Measurements from ENCODE around the gene RAPGEF3.
A peak's percentile ranks its signal among the peaks of the same experiment; 100 is the strongest.

The RAPGEF3 gene

GRCh38 chr12:47773858-47774580 lies 15.3 kb upstream of the RAPGEF3 start:
- peak overlapping the region; percentile 92 for H3K4me2 ChIP-seq (ENCODE audit: low read depth, low read length, poor library complexity, severe bottlenecking)
- TF ChIP-seq CTCF (conservative IDR thresholded peaks at IDR 0.05; ENCODE audit: low read length) (no peak), EZH2phosphoT487 (IDR thresholded peaks at IDR 0.05; ENCODE audit: borderline replicate concordance) (no peak)
- H4K20me1 ChIP-seq (ENCODE audit: insufficient read depth, low read length, poor library complexity, severe bottlenecking), result peaks cover 4% of the 10 kb centered on the region
- H3F3A ChIP-seq (ENCODE audit: low read depth), result no peaks in the 10 kb centered on the region; the same call in 1 of the 2 replicates
- peaks cover 49% of the 10 kb centered on the region for H3K4me1 ChIP-seq (ENCODE audit: insufficient read depth, low read length, poor library complexity, severe bottlenecking)
- H3K9me2 ChIP-seq (replicated peaks; ENCODE audit: low read depth, low read length), result no peaks in the 10 kb centered on the region
- H3K36me3 ChIP-seq (ENCODE audit: insufficient read depth, low read length), result no peaks in the 10 kb centered on the region
- H3K9me3 ChIP-seq (ENCODE audit: insufficient read depth, low read depth, low read length), result no peaks in the 10 kb centered on the region
- H3K4me3 ChIP-seq (ENCODE audit: low read length, poor library complexity, severe bottlenecking), result peak overlapping the region; percentile 80
- peak overlapping the region; percentile 91; the same call in 1 of the 2 replicates for H2AFZ ChIP-seq (ENCODE audit: low read length)
- H3K27me3 ChIP-seq (ENCODE audit: insufficient read depth, low read length, poor library complexity, severe bottlenecking), result no peaks in the 10 kb centered on the region
- H3K79me2 ChIP-seq (ENCODE audit: insufficient read depth, low read length), result peaks cover 10% of the 10 kb centered on the region
- H3K9ac ChIP-seq (ENCODE audit: low read depth, low read length, poor library complexity, severe bottlenecking), result peak overlapping the region; percentile 73

- Histone ChIP-seq H2AFZ (ENCODE audit: low read length) (peak within 1 kb of the TSS; percentile 91), H3K27me3 (ENCODE audit: insufficient read depth, low read length, poor library complexity, severe bottlenecking) (no peaks in the 10 kb centered on the region), H3K4me1 (ENCODE audit: insufficient read depth, low read length, poor library complexity, severe bottlenecking) (peaks cover 46% of the 10 kb centered on the region), H3K4me3 (ENCODE audit: low read length, poor library complexity, severe bottlenecking) (peak within 1 kb of the TSS; percentile 80), H3K79me2 (ENCODE audit: insufficient read depth, low read length) (peaks cover 10% of the 10 kb centered on the region), H3K9ac (ENCODE audit: low read depth, low read length, poor library complexity, severe bottlenecking) (peak within 1 kb of the TSS; percentile 73), H3F3A (ENCODE audit: low read depth) (no peaks in the 10 kb centered on the region), H3K4me2 (ENCODE audit: low read depth, low read length, poor library complexity, severe bottlenecking) (peak within 1 kb of the TSS; percentile 92), H4K20me1 (ENCODE audit: insufficient read depth, low read length, poor library complexity, severe bottlenecking) (no peaks in the 10 kb centered on the region), H3K9me3 (ENCODE audit: insufficient read depth, low read depth, low read length) (no peaks in the 10 kb centered on the region), H3K36me3 (ENCODE audit: insufficient read depth, low read length) (no peaks in the 10 kb centered on the region), H3K9me2 (replicated peaks; ENCODE audit: low read depth, low read length) (no peaks in the 10 kb centered on the region)
- TF ChIP-seq CTCF (conservative IDR thresholded peaks at IDR 0.05; ENCODE audit: low read length) (peak; percentile 21; the same call in 1 of the 2 replicates), EZH2phosphoT487 (IDR thresholded peaks at IDR 0.05; ENCODE audit: borderline replicate concordance) (no peak)
Measured at GRCh38 chr12:47773062-47773857, 14.6 kb upstream of the RAPGEF3 start, which contains the start of gene SLC48A1. TSS of gene SLC48A1 (plus strand) at chr12:47773238. CDS start at chr12:47773305, 67 bp downstream.

- peak overlapping the region; percentile 80 for H3K4me3 ChIP-seq (ENCODE audit: low read length, poor library complexity, severe bottlenecking)
- H3K27me3 ChIP-seq (ENCODE audit: insufficient read depth, low read length, poor library complexity, severe bottlenecking), result no peaks in the 10 kb centered on the region
- H3F3A ChIP-seq (ENCODE audit: low read depth), result no peaks in the 10 kb centered on the region
- H3K9ac ChIP-seq (ENCODE audit: low read depth, low read length, poor library complexity, severe bottlenecking), result peak overlapping the region; percentile 47
- H4K20me1 ChIP-seq (ENCODE audit: insufficient read depth, low read length, poor library complexity, severe bottlenecking), result no peaks in the 10 kb centered on the region
- H3K9me2 ChIP-seq (replicated peaks; ENCODE audit: low read depth, low read length), result no peaks in the 10 kb centered on the region
- H3K4me1 ChIP-seq (ENCODE audit: insufficient read depth, low read length, poor library complexity, severe bottlenecking), result peaks cover 41% of the 10 kb centered on the region
- peaks cover 10% of the 10 kb centered on the region for H3K79me2 ChIP-seq (ENCODE audit: insufficient read depth, low read length)
- TF ChIP-seq EZH2phosphoT487 (IDR thresholded peaks at IDR 0.05; ENCODE audit: borderline replicate concordance) (no peak), CTCF (conservative IDR thresholded peaks at IDR 0.05; ENCODE audit: low read length) (0 out of 2 replicates have a peak, but pooled peaks have one; percentile 25)
- H3K9me3 ChIP-seq (ENCODE audit: insufficient read depth, low read depth, low read length), result no peaks in the 10 kb centered on the region
- peak overlapping the region; percentile 37; the same call in 1 of the 2 replicates for H2AFZ ChIP-seq (ENCODE audit: low read length)
- H3K4me2 ChIP-seq (ENCODE audit: low read depth, low read length, poor library complexity, severe bottlenecking), result peak overlapping the region; percentile 92
- H3K36me3 ChIP-seq (ENCODE audit: insufficient read depth, low read length), result no peaks in the 10 kb centered on the region
Measured at GRCh38 chr12:47772738-47773061, 14.0 kb upstream of the RAPGEF3 start.
